NT2/D1 (cell line): ENCODE results near the gene CEP41.

Source experiments
- SUZ12 ChIP-seq: IDR thresholded peaks from 2 replicates; pipeline ENCODE4 v1.6.1; 2011; ENCODE audit not compliant: insufficient read length, insufficient read depth; ENCODE audit errors: extremely low read depth
- YY1 ChIP-seq: IDR thresholded peaks from 2 replicates; pipeline ENCODE4 v1.6.1; 2011; ENCODE audit not compliant: insufficient read length, insufficient read depth
- ZNF274 ChIP-seq: IDR thresholded peaks from 2 replicates; pipeline ENCODE4 v1.6.1; 2011; ENCODE audit warnings: mild to moderate bottlenecking, low read depth, low read length

GRCh38 chr7:130452951-130453350, 12.1 kb upstream of the CEP41 start:
- no peak for TF ChIP-seq ZNF274
- no peak for TF ChIP-seq SUZ12
- no peak for TF ChIP-seq YY1
